SU-DHL-6 (cell line): ENCODE results near the gene NME8.

Experiments
- H2AFZ ChIP-seq: fragments of 200-600 bp; sonication (generic); 2 replicates; pipeline ENCODE4 v1.6.1; 2014; ENCODE audit warnings: low read depth, mild to moderate bottlenecking, moderate library complexity, mixed read lengths, antibody characterized with exemption, low read length; ENCODE audit not compliant: severe bottlenecking
- H3F3A ChIP-seq: fragments of 200-600 bp; shearing (Covaris generic); 2 replicates; pipeline ENCODE4 v1.6.0; 2016; ENCODE audit warnings: antibody characterized with exemption, mild to moderate bottlenecking; ENCODE audit not compliant: insufficient read depth
- H3K27ac ChIP-seq: fragments of 200-600 bp; sonication (generic); 2 replicates; pipeline ENCODE4 v1.5.1; 2016; ENCODE audit warnings: low read depth, mild to moderate bottlenecking, low read length, moderate library complexity, mixed read lengths
- H3K27me3 ChIP-seq: fragments of 200-600 bp; sonication (generic), shearing (Covaris generic); 2 replicates; pipeline ENCODE4 v1.6.0; 2014; ENCODE audit warnings: mild to moderate bottlenecking, low read length
- H3K36me3 ChIP-seq: fragments of 200-600 bp; sonication (generic); 2 replicates; pipeline ENCODE4 v1.6.1; 2014; ENCODE audit warnings: mild to moderate bottlenecking, low read length, mixed read lengths
- H3K4me2 ChIP-seq: fragments of 300-600, 200-600 bp; shearing (Covaris generic), sonication (generic); 2 replicates; pipeline ENCODE4 v1.6.0; 2014; ENCODE audit warnings: low read length, low read depth, mild to moderate bottlenecking; ENCODE audit not compliant: poor library complexity, severe bottlenecking
- H3K4me3 ChIP-seq: fragments of 200-600 bp; sonication (generic); 2 replicates; pipeline ENCODE4 v1.5.1; 2014; ENCODE audit warnings: antibody characterized with exemption, low read length, mild to moderate bottlenecking, mixed read lengths; ENCODE audit not compliant: insufficient read depth, poor library complexity, severe bottlenecking
- H3K79me2 ChIP-seq: fragments of 200-600 bp; sonication (generic); 2 replicates; pipeline ENCODE4 v1.6.1; 2014; ENCODE audit warnings: mild to moderate bottlenecking, low read length, moderate library complexity; ENCODE audit not compliant: insufficient read depth
- H3K9ac ChIP-seq: fragments of 200-600 bp; sonication (generic); 2 replicates; pipeline ENCODE4 v1.7.0; 2014; ENCODE audit warnings: mild to moderate bottlenecking, low read length
- H3K9me2 ChIP-seq: fragments of 200-600 bp; sonication (generic); replicated peaks from 2 replicates; pipeline ENCODE4 v1.6.1; 2014; ENCODE audit warnings: low read length; ENCODE audit not compliant: insufficient read depth
- H3K9me3 ChIP-seq: fragments of 200-600 bp; sonication (generic); 2 replicates; pipeline ENCODE4 v1.6.1; 2014; ENCODE audit warnings: low read length, mixed read lengths; ENCODE audit not compliant: insufficient read depth
- H4K20me1 ChIP-seq: fragments of 200-600 bp; sonication (generic); 2 replicates; pipeline ENCODE4 v1.6.1; 2014; ENCODE audit warnings: low read depth, mild to moderate bottlenecking, antibody characterized with exemption, low read length, moderate library complexity, mixed read lengths
- EZH2phosphoT487 ChIP-seq: fragments of 200-600 bp; sonication (generic), shearing (Covaris generic); conservative IDR thresholded peaks from 2 replicates; pipeline ENCODE4 v1.6.1; 2018; ENCODE audit warnings: mild to moderate bottlenecking, antibody characterized with exemption, low read length, moderate library complexity, mixed read lengths
- TF ChIP-seq, protein P1 (sequence below): fragments of 200-600 bp; sonication (generic); IDR thresholded peaks from one replicate; pipeline ENCODE4 v1.5.1; 2017; ENCODE audit warnings: antibody characterized with exemption, mild to moderate bottlenecking, low read length, moderate library complexity; ENCODE audit not compliant: insufficient read depth, poor library complexity, severe bottlenecking

The NME8 gene

DNA sequence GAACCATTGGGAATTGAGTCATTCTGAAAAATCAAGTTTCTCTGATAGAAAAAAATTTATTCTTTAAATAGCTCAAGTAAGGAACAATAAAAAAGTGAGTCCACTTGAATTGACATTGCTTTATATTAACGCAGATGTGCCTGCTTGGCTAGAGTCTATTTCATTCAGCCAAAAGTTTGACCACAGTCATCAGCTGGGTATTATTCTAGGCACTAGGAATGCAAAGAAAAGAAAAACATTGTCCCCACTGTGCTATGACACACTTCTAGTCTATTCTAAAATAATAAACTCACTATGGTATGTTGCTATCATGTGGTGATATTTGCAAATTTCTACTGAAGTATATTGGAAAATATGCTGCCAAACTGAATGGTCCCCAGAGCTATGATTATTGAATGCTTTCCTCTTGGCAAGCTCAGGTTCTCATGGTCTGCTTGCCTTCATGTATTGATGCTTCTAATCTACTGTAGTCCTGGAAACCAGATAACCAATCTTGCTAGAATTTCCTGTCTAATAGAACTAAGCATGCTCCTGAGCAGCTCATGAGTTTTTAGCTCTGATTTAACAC is 59.9 kb downstream of the NME8 start:
- H3K9ac ChIP-seq = no peak overlapping the region
- H3F3A ChIP-seq = no peaks in the 10 kb centered on the region
- TF ChIP-seq EZH2phosphoT487 = no peak
- TF ChIP-seq, protein P1, sequence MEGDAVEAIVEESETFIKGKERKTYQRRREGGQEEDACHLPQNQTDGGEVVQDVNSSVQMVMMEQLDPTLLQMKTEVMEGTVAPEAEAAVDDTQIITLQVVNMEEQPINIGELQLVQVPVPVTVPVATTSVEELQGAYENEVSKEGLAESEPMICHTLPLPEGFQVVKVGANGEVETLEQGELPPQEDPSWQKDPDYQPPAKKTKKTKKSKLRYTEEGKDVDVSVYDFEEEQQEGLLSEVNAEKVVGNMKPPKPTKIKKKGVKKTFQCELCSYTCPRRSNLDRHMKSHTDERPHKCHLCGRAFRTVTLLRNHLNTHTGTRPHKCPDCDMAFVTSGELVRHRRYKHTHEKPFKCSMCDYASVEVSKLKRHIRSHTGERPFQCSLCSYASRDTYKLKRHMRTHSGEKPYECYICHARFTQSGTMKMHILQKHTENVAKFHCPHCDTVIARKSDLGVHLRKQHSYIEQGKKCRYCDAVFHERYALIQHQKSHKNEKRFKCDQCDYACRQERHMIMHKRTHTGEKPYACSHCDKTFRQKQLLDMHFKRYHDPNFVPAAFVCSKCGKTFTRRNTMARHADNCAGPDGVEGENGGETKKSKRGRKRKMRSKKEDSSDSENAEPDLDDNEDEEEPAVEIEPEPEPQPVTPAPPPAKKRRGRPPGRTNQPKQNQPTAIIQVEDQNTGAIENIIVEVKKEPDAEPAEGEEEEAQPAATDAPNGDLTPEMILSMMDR = no peak
- H3K4me2 ChIP-seq = no peak overlapping the region
- no peak overlapping the region for H3K27ac ChIP-seq
- H3K4me3 ChIP-seq = no peak overlapping the region
- H3K9me2 ChIP-seq = no peaks in the 10 kb centered on the region
- H3K79me2 ChIP-seq = no peaks in the 10 kb centered on the region
- no peak overlapping the region for H2AFZ ChIP-seq
- H3K27me3 ChIP-seq = no peaks in the 10 kb centered on the region
- H4K20me1 ChIP-seq = no peaks in the 10 kb centered on the region
- no peaks in the 10 kb centered on the region for H3K9me3 ChIP-seq
- no peaks in the 10 kb centered on the region for H3K36me3 ChIP-seq

DNA sequence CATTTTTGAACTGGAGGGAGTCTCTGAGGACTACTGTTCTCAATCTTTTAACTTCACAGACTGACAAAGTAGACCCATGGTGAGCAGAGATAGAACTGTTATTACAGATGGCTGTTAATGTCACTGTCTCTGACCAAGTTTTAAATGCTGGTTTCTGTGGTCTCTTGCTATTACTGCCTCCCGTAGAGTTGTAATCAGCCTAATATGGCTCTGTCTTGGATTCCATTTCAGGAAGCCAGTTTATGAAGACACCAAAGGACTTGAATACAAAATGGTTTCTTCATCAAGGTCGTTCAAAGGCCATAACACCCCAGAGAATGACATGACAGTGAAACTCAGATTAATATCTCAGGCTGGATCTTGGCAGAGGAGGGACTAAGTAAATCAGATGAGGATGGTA is 64.4 kb downstream of the NME8 start:
- Histone ChIP-seq H2AFZ (no peak overlapping the region), H4K20me1 (no peaks in the 10 kb centered on the region), H3F3A (no peaks in the 10 kb centered on the region), H3K79me2 (no peaks in the 10 kb centered on the region), H3K4me3 (no peak overlapping the region), H3K4me2 (no peak overlapping the region), H3K27ac (no peak overlapping the region), H3K9ac (no peak overlapping the region), H3K9me2 (no peaks in the 10 kb centered on the region), H3K36me3 (no peaks in the 10 kb centered on the region), H3K9me3 (no peaks in the 10 kb centered on the region), H3K27me3 (no peaks in the 10 kb centered on the region)
- TF ChIP-seq, protein P1 = no peak
- TF ChIP-seq EZH2phosphoT487 = no peak

DNA sequence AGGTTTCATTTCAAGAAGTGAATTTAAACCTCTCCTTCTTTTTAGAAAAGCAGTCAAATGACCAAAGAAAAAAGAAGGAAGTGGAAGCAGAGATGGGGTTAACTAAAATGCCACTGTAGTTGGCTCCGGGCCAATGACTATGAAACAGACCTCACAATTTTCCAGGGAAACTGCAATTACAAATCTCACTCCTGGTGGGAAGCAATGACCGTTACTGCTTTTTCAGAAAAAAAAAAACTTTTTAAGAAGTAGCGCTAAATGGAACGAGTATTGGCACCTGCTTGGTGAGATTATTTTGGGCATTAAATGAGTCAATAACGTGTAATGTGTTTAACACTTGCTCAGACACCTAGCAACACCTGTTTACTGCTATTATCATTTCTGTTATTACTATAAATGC is 67.0 kb downstream of the NME8 start:
- H3K79me2 ChIP-seq = no peaks in the 10 kb centered on the region

More for the DNA sequence above, 67.0 kb downstream of the NME8 start:
- Histone ChIP-seq H2AFZ (no peak overlapping the region), H3K9me3 (no peaks in the 10 kb centered on the region), H3K36me3 (no peaks in the 10 kb centered on the region), H3K27ac (no peak overlapping the region), H3K4me2 (no peak overlapping the region), H3F3A (no peaks in the 10 kb centered on the region), H3K9me2 (no peaks in the 10 kb centered on the region), H3K9ac (no peak overlapping the region), H3K27me3 (no peaks in the 10 kb centered on the region), H4K20me1 (no peaks in the 10 kb centered on the region), H3K4me3 (no peak overlapping the region)
- TF ChIP-seq, protein P1 = no peak
- TF ChIP-seq EZH2phosphoT487 = no peak
